Esophagus muscularis mucosa (tissue), 4 donors: ENCODE measurements around the gene FOXK1. TPM values are rescaled to one million over a fixed set of nuclear protein-coding genes. Genes with fewer than 3 reads are reported as not detected.

Experiments used
- DNase-seq: peaks from one replicate; pipeline ENCODE4 v3.0.0-alpha.2; 2017; ENCODE audit errors: extremely low spot score
- H3K27ac ChIP-seq, 4 donors: fragments of 200-600 bp; sonication (generic); replicated peaks in 1 of 4; 1 replicate in 3 of 4; 2 replicates in 1 of 4; pipeline ENCODE4 v1.5.1; 2016 to 2019; ENCODE audit warnings: mild to moderate bottlenecking in 1 of 4
- H3K27me3 ChIP-seq, 4 donors: fragments of 200-600 bp; sonication (generic); one replicate each; pipeline versions ENCODE4 v1.5.1 to v1.6.0; 2016 to 2019
- H3K36me3 ChIP-seq, 4 donors: fragments of 200-600 bp; sonication (generic); one replicate each; pipeline ENCODE4 v1.5.1; 2016 to 2019
- H3K4me1 ChIP-seq, 4 donors: fragments of 200-600 bp; sonication (generic); one replicate each; pipeline ENCODE4 v1.5.1; 2016 to 2019
- H3K4me3 ChIP-seq, 4 donors: fragments of 200-600 bp; sonication (generic); 1 replicate in 2 of 4; 2 replicates in 2 of 4; pipeline ENCODE4 v1.5.1; 2016 to 2019; ENCODE audit warnings: mild to moderate bottlenecking in 4 of 4, moderate library complexity in 1 of 4
- H3K9me3 ChIP-seq, 4 donors: fragments of 200-600 bp; sonication (generic); 1 replicate in 3 of 4; 2 replicates in 1 of 4; pipeline ENCODE4 v1.5.1; 2016 to 2019
- CTCF ChIP-seq, 3 experiments: fragments of 200-600 bp in 2 of 3; fragments of 450-650 bp in 1 of 3; sonication (generic) in 2 of 3; IDR thresholded peaks; one replicate each; pipeline ENCODE4 v1.5.1; 2017 to 2019; ENCODE audit warnings: antibody characterized with exemption in 3 of 3, mild to moderate bottlenecking in 2 of 3, moderate library complexity in 1 of 3
- EP300 ChIP-seq: sonication (generic); formaldehyde crosslinking; IDR thresholded peaks from one replicate; pipeline ENCODE4 v1.6.1; 2017; ENCODE audit warnings: antibody characterized with exemption
- POLR2A ChIP-seq: fragments of 450-650 bp; IDR thresholded peaks from one replicate; pipeline ENCODE4 v1.6.1; 2017; ENCODE audit warnings: antibody characterized with exemption, moderate library complexity, mild to moderate bottlenecking, low read depth
- POLR2AphosphoS5 ChIP-seq, 2 donors: sonication (generic); formaldehyde crosslinking; IDR thresholded peaks; one replicate each; pipeline ENCODE4 v1.6.1; 2017; ENCODE audit warnings: antibody characterized with exemption in 2 of 2
- WGBS: methylation state at CpG from one replicate; pipeline ENCODE4 v1.1.5; 2018; 5-methylcytosine and 5-hydroxymethylcytosine counted together
- intact Hi-C: fragments of 100-400 bp; cut with DNase I; formaldehyde crosslinking; loops from one replicate; pipeline ENCODE4 v1.15.1; 2023
- total RNA-seq, 4 donors: library from RNA; depleted of rRNA; stranded (reverse); fragments of >200 nt; gene quantifications; one replicate each; pipeline versions ENCODE4 v1.1.0 to v1.2.1, GENCODE V29; 2016

FOXK1 gene
- total RNA-seq, 4 donors from 2014 or later, result 23.4 to 46.1 (median 36.3) TPM

DNA sequence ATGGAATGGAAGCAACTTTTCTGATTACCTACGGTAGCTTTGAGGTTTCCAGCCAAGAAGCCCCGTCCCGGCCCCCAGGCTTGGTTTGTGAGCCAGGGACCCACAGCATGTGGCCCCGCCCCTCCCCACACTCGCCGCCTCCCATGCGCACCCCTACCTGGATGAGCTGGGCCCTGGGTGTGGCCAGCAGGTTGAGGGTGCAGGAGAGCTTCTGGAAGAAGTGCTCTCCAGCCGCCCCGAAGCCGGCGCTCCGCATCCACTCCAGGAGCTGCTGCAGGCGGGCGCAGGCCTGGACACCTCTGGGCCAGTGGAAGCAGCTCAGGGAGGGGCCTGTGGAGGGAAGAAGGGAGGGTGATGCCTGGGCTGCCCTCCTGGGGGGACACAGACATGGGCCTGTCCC is 133.0 kb downstream of the FOXK1 start:
- H3K4me3 ChIP-seq, result no peak overlapping the region
- H3K9me3 ChIP-seq, result peaks cover 0 to 5% (median 0%) of the 10 kb centered on the region in 4 donors
- H3K27ac ChIP-seq, result no peak overlapping the region
- peaks cover 0 to 49% (median 8%) of the 10 kb centered on the region in 4 donors for H3K36me3 ChIP-seq
- peaks cover 0 to 19% (median 0%) of the 10 kb centered on the region in 4 donors for H3K27me3 ChIP-seq
- intact Hi-C loops, result no loop called here
- H3K4me1 ChIP-seq, result peaks cover 0 to 3% (median under 1%) of the 10 kb centered on the region in 4 donors
- 100% methylated on average over 2 of the region's 14 CpGs for WGBS
- TF ChIP-seq POLR2AphosphoS5 (IDR thresholded peaks at IDR 0.05), result no peak
- no peak for TF ChIP-seq CTCF (IDR thresholded peaks at IDR 0.05)
- TF ChIP-seq POLR2A, result no peak
- TF ChIP-seq EP300, result no peak
- DNase-seq, result no peak

DNA sequence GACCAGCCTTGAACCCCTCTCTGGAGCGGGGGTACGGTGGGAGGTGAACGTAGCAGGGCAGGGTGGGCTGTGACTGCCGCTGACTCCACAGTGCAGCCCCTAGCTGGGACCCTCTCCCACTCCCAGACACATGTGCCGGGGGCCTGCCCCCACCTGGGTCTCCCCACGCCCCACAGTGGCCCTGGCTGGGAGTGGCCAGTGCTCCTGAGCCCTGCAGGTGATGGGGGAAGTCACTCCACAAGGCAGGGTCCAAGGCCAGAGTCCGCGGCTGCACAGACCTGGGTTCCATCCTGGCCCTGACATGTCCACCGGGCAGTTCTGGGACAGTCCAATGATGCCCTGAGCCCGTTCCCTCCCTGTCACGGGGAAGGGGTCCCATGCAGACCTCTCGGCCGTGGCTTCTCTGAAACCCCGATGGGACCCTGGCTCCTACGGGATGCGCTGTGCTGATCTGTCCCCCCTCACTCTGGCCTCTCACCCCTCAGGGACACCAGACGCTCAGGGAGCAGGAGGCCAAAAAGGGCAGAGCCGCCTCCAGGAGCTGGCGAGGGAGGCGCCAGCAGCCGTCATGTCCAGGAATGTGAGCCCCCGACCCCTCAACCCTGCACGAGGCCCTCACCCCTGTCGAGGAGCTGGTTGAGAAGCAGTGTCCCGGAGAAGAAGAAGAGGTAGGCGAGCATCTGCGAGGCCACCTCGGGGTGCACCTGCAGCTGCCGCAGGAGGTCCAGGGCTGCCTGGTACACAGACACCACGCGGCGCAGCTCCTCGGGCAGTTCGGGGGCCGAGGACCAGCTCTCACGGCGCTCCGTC is 133.7 kb downstream of the FOXK1 start:
- no peak overlapping the region for H3K27ac ChIP-seq
- H3K4me1 ChIP-seq, result peaks cover 4 to 9% (median 7%) of the 10 kb centered on the region in 4 donors
- peaks cover 0 to 5% (median 0%) of the 10 kb centered on the region in 4 donors for H3K9me3 ChIP-seq
- DNase-seq, result no peak
- H3K4me3 ChIP-seq, result no peak overlapping the region
- 93% methylated on average over 11 of the region's 38 CpGs for WGBS
- H3K27me3 ChIP-seq, result peaks cover 0 to 20% (median 0%) of the 10 kb centered on the region in 4 donors
- peaks cover 0 to 45% (median 8%) of the 10 kb centered on the region in 4 donors for H3K36me3 ChIP-seq
- intact Hi-C loops, result no loop called here
- no peak for TF ChIP-seq CTCF (IDR thresholded peaks at IDR 0.05)
- TF ChIP-seq EP300, result no peak
- no peak for TF ChIP-seq POLR2AphosphoS5 (IDR thresholded peaks at IDR 0.05)
- TF ChIP-seq POLR2A, result no peak

GRCh38 chr7:4816419-4817080 is 134.5 kb downstream of the FOXK1 start:
- intact Hi-C loops, result no loop called here
- no peak overlapping the region for H3K4me3 ChIP-seq
- H3K27me3 ChIP-seq, result peaks cover 0 to 20% (median 0%) of the 10 kb centered on the region in 4 donors
- DNase-seq, result no peak
- 95% methylated on average over 16 of the region's 26 CpGs for WGBS
- H3K9me3 ChIP-seq, result peaks cover 0 to 5% (median 0%) of the 10 kb centered on the region in 4 donors
- TF ChIP-seq CTCF (IDR thresholded peaks at IDR 0.05), result no peak
- TF ChIP-seq POLR2AphosphoS5 (IDR thresholded peaks at IDR 0.05), result no peak
- no peak for TF ChIP-seq EP300
- no peak for TF ChIP-seq POLR2A
- no peak overlapping the region for H3K27ac ChIP-seq
- H3K36me3 ChIP-seq, result peaks cover 0 to 44% (median 8%) of the 10 kb centered on the region in 4 donors
- peaks cover 6 to 12% (median 10%) of the 10 kb centered on the region in 4 donors for H3K4me1 ChIP-seq

DNA sequence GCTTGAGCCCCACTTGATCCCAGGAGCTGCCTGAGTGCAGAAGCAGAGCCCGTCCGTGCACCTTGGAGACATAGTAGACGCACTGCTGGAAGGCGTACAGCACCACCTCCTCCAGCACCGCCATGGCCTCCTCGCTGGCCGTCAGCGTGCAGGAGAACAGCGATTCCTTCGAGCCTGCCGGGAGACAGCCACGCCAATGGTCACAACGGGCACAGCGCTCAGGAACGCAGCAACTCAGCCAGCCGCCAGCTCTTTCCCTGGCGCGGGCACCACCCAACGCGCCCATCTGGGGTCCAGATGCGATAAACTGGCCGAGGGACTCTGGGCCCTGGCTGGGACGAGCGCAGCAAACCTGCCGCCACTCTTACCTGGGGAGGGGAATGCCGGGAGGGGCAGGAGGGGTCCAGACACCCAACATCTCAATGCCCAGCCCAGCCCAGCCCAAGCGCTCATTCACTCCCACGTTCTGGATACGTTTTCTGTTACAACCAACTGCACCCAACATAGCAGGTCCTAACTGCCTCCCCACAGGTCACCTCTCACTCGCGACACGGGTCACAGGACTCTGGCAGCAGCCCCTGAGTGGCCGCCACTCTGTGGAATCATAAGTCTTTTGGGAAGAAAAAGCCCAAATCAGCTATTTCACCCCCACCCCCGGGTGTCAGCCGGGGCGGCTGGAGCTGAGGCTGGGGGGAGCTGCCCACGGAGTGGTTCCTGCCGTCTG is 135.2 kb downstream of the FOXK1 start:
- TF ChIP-seq POLR2AphosphoS5 (IDR thresholded peaks at IDR 0.05) (no peak), EP300 (no peak), CTCF (IDR thresholded peaks at IDR 0.05) (no peak), POLR2A (no peak)
- Histone ChIP-seq H3K27ac (no peak overlapping the region), H3K27me3 (peaks cover 0 to 20% (median 0%) of the 10 kb centered on the region in 4 donors), H3K4me1 (peaks cover 6 to 12% (median 10%) of the 10 kb centered on the region in 4 donors), H3K4me3 (no peak overlapping the region), H3K36me3 (peaks cover 0 to 44% (median 8%) of the 10 kb centered on the region in 4 donors), H3K9me3 (peaks cover 0 to 5% (median 0%) of the 10 kb centered on the region in 4 donors)
- no peak for DNase-seq
- intact Hi-C loops, result no loop called here
- 91% methylated on average over 23 of the region's 38 CpGs for whole genome bisulfite sequencing
